Activated CD8-positive, alpha-beta T cell treated with anti-CD3 and anti-CD28 coated beads, Interleukin-2, amount 10 ng/mL, durations not matched to agents 7 days and 5 days (primary cell): ENCODE measurements around the gene SP140L. TPM values are rescaled to one million over a fixed set of nuclear protein-coding genes. Genes with fewer than 3 reads are reported as not detected.
A peak's percentile ranks its signal among the peaks of the same experiment; 100 is the strongest.

ENCODE experiments used
- ATAC-seq: fragments of 150-1000 bp; cut with Tn5 transposase; one replicate; pipeline ENCODE4 v1.10.0; 2021; ENCODE audit warnings: moderate library complexity
- CTCF ChIA-PET: fragments of 350-600 bp; sonication (Branson Sonifier 250); formaldehyde crosslinking; loops from one replicate; lab custom pipeline; 2021; ENCODE audit warnings: antibody characterized with exemption; lab: Charles Lee
- POLR2A ChIA-PET: fragments of 350-600 bp; sonication (Branson Sonifier 250); formaldehyde crosslinking; loops from one replicate; lab custom pipeline; 2021; ENCODE audit warnings: antibody characterized with exemption; lab: Charles Lee
- DNase-seq: peaks from one replicate; pipeline ENCODE4 v3.0.0-alpha.2; 2020
- H3K27ac Mint-ChIP-seq: one replicate; pipeline ENCODE4 v1.8.0; 2021; ENCODE audit warnings: mild to moderate bottlenecking, mixed read lengths
- H3K27me3 Mint-ChIP-seq: one replicate; pipeline ENCODE4 v1.8.0; 2021; ENCODE audit warnings: low read depth, mixed read lengths
- H3K36me3 Mint-ChIP-seq: one replicate; pipeline ENCODE4 v1.8.0; 2021; ENCODE audit warnings: low read depth, mixed read lengths
- H3K4me1 Mint-ChIP-seq: one replicate; pipeline ENCODE4 v1.8.0; 2021; ENCODE audit warnings: low read depth, mixed read lengths
- H3K4me3 Mint-ChIP-seq: one replicate; pipeline ENCODE4 v1.8.0; 2021; ENCODE audit warnings: mild to moderate bottlenecking, mixed read lengths
- H3K9me3 Mint-ChIP-seq: one replicate; pipeline ENCODE4 v1.8.0; 2022; ENCODE audit warnings: mixed read lengths; ENCODE audit not compliant: insufficient read depth
- total RNA-seq, 2 experiments: library from RNA; stranded (reverse); gene quantifications; one replicate each; pipeline ENCODE4 v1.2.3, GENCODE V29; 2021

Gene SP140L
- total RNA-seq, 2 experiments from 2014 or later, result 90.5 to 96.2 TPM

- peak; percentile 79 for ATAC-seq
- CTCF ChIA-PET, result interaction anchor here (1.0 kb wide), 1 partner anchor 89 kb away, joined by 3 read pairs; no protein-coding TSS in a partner anchor
- H3K4me3 Mint-ChIP-seq, result peak overlapping the region; percentile 99
Measured at GRCh38 chr2:230411570-230412370, 84.8 kb downstream of the SP140L start.

GRCh38 chr2:230412371-230412711 is 85.3 kb downstream of the SP140L start:
- H3K4me1 Mint-ChIP-seq, result peaks cover 77% of the 10 kb centered on the region
- H3K9me3 Mint-ChIP-seq, result no peaks in the 10 kb centered on the region
- POLR2A ChIA-PET, result interaction anchor here (0.6 to 6.0 kb wide), 7 partner anchors 50 to 193 kb away, joined by 4 to 40 read pairs (median 7); partner anchors contain the start of genes SP110, SP140 and SP140L
- DNase-seq (no peak), ATAC-seq (no peak)
- CTCF ChIA-PET, result interaction anchor here (1.0 kb wide), 1 partner anchor 90 kb away, joined by 3 read pairs; no protein-coding TSS in a partner anchor
- H3K27me3 Mint-ChIP-seq, result no peaks in the 10 kb centered on the region
- H3K27ac Mint-ChIP-seq, result peak overlapping the region; percentile 100
- peak overlapping the region; percentile 99 for H3K4me3 Mint-ChIP-seq
- peaks cover 27% of the 10 kb centered on the region for H3K36me3 Mint-ChIP-seq

More at GRCh38 chr2:230411570-230412370, 84.8 kb downstream of the SP140L start:
- POLR2A ChIA-PET, result interaction anchor here (0.6 to 6.0 kb wide), 9 partner anchors 50 to 193 kb away, joined by 3 to 40 read pairs (median 7); partner anchors contain the start of genes SP110, SP140 and SP140L
- peaks cover 32% of the 10 kb centered on the region for H3K36me3 Mint-ChIP-seq
- H3K27ac Mint-ChIP-seq, result peak overlapping the region; percentile 100
- H3K4me1 Mint-ChIP-seq, result peaks cover 82% of the 10 kb centered on the region
- H3K27me3 Mint-ChIP-seq, result no peaks in the 10 kb centered on the region
- peak; percentile 72 for DNase-seq
- H3K9me3 Mint-ChIP-seq, result no peaks in the 10 kb centered on the region

GRCh38 chr2:230412846-230413245 is 85.9 kb downstream of the SP140L start:
- H3K36me3 Mint-ChIP-seq, result peaks cover 28% of the 10 kb centered on the region
- DNase-seq (no peak), ATAC-seq (no peak)
- peak overlapping the region; percentile 100 for H3K27ac Mint-ChIP-seq
- H3K4me3 Mint-ChIP-seq, result peak overlapping the region; percentile 99
- no peaks in the 10 kb centered on the region for H3K9me3 Mint-ChIP-seq
- ChIA-PET CTCF (interaction anchor here (1.0 kb wide), 1 partner anchor 91 kb away, joined by 3 read pairs; no protein-coding TSS in a partner anchor), POLR2A (interaction anchor here (1.3 to 6.0 kb wide), 4 partner anchors 84 to 194 kb away, joined by 5 to 40 read pairs (median 9); partner anchors contain the start of genes SP110, SP140 and SP140L)
- H3K27me3 Mint-ChIP-seq, result no peaks in the 10 kb centered on the region
- peaks cover 73% of the 10 kb centered on the region for H3K4me1 Mint-ChIP-seq

- Mint-ChIP-seq H3K4me3 (peak overlapping the region; percentile 87), H3K4me1 (peaks cover 69% of the 10 kb centered on the region), H3K27me3 (no peaks in the 10 kb centered on the region), H3K9me3 (no peaks in the 10 kb centered on the region), H3K27ac (peak overlapping the region; percentile 100), H3K36me3 (peaks cover 28% of the 10 kb centered on the region)
- CTCF ChIA-PET, result no interaction called here
- no peak for DNase-seq
- POLR2A ChIA-PET, result interaction anchor here (1.2 to 6.0 kb wide), 2 partner anchors 85 to 194 kb away, joined by 3 to 40 read pairs; partner anchors contain the start of genes SP110 and SP140L
- ATAC-seq, result no peak
Measured at GRCh38 chr2:230413479-230413878, 86.5 kb downstream of the SP140L start.

GRCh38 chr2:230414302-230414701 is 87.3 kb downstream of the SP140L start:
- CTCF ChIA-PET, result interaction anchor here (1.4 kb wide), 1 partner anchor 86 kb away, joined by 5 read pairs; no protein-coding TSS in a partner anchor
- H3K36me3 Mint-ChIP-seq, result peaks cover 33% of the 10 kb centered on the region
- H3K27ac Mint-ChIP-seq, result peak overlapping the region; percentile 100
- H3K9me3 Mint-ChIP-seq, result no peaks in the 10 kb centered on the region
- no peak for DNase-seq
- ATAC-seq, result no peak
- no peaks in the 10 kb centered on the region for H3K27me3 Mint-ChIP-seq
- POLR2A ChIA-PET, result interaction anchor here (0.7 to 6.0 kb wide), 4 partner anchors 86 to 194 kb away, joined by 3 to 40 read pairs (median 4); partner anchors contain the start of genes SP110 and SP140L
- peak overlapping the region; percentile 87 for H3K4me3 Mint-ChIP-seq
- peaks cover 68% of the 10 kb centered on the region for H3K4me1 Mint-ChIP-seq

- Mint-ChIP-seq H3K4me1 (peaks cover 64% of the 10 kb centered on the region), H3K27ac (peak within 1 kb of the TSS; percentile 100), H3K27me3 (no peaks in the 10 kb centered on the region), H3K9me3 (no peaks in the 10 kb centered on the region), H3K36me3 (peaks cover 47% of the 10 kb centered on the region), H3K4me3 (peak within 1 kb of the TSS; percentile 87)
- CTCF ChIA-PET, result interaction anchor here (1.4 to 1.8 kb wide), 3 partner anchors 88 to 381 kb away, joined by 4 to 5 read pairs (median 5); no protein-coding TSS in a partner anchor
- DNase-seq (peak; percentile 91), ATAC-seq (peak; percentile 80)
- POLR2A ChIA-PET, result interaction anchor here (0.6 to 3.3 kb wide), 22 partner anchors 14 to 298 kb away, joined by 3 to 34 read pairs (median 3); partner anchors contain the start of genes SP110, SP140 and SP140L
Measured at GRCh38 chr2:230416061-230416721, 89.2 kb downstream of the SP140L start, which contains the start of gene SP100. Gene SP100 (plus strand): TSS chr2:230416201. CDS start chr2:230416297, 96 bp downstream.

- Mint-ChIP-seq H3K36me3 (peaks cover 58% of the 10 kb centered on the region), H3K27me3 (no peaks in the 10 kb centered on the region), H3K4me3 (peak overlapping the region; percentile 87), H3K27ac (peak overlapping the region; percentile 76), H3K4me1 (peaks cover 70% of the 10 kb centered on the region), H3K9me3 (no peaks in the 10 kb centered on the region)
- DNase-seq (no peak), ATAC-seq (no peak)
- ChIA-PET POLR2A (interaction anchor here (0.8 to 3.3 kb wide), 11 partner anchors 10 to 296 kb away, joined by 3 to 34 read pairs (median 5); partner anchors contain the start of genes SP110, SP140 and SP140L), CTCF (interaction anchor here (1.2 to 1.8 kb wide), 5 partner anchors 12 to 409 kb away, joined by 3 to 6 read pairs (median 4); no protein-coding TSS in a partner anchor)
Measured at GRCh38 chr2:230417436-230417835, 90.4 kb downstream of the SP140L start.

- Mint-ChIP-seq H3K36me3 (peaks cover 64% of the 10 kb centered on the region), H3K27ac (peak overlapping the region; percentile 83)
Measured at GRCh38 chr2:230418341-230419016, 91.5 kb downstream of the SP140L start.

GRCh38 chr2:230419181-230419580 is 92.2 kb downstream of the SP140L start:
- ATAC-seq, result no peak
- DNase-seq, result no peak
- H3K9me3 Mint-ChIP-seq, result no peaks in the 10 kb centered on the region
- ChIA-PET POLR2A (no interaction called here), CTCF (no interaction called here)
- H3K4me1 Mint-ChIP-seq, result peaks cover 67% of the 10 kb centered on the region
- peak overlapping the region; percentile 87 for H3K4me3 Mint-ChIP-seq
- no peaks in the 10 kb centered on the region for H3K27me3 Mint-ChIP-seq
- H3K27ac Mint-ChIP-seq, result peak overlapping the region; percentile 77
- H3K36me3 Mint-ChIP-seq, result peaks cover 68% of the 10 kb centered on the region

More at GRCh38 chr2:230418341-230419016, 91.5 kb downstream of the SP140L start:
- ATAC-seq, result no peak
- Mint-ChIP-seq H3K4me1 (peaks cover 67% of the 10 kb centered on the region), H3K9me3 (no peaks in the 10 kb centered on the region), H3K27me3 (no peaks in the 10 kb centered on the region), H3K4me3 (peak overlapping the region; percentile 87)
- CTCF ChIA-PET, result interaction anchor here (1.2 to 1.8 kb wide), 4 partner anchors 11 to 410 kb away, joined by 3 to 6 read pairs (median 4); no protein-coding TSS in a partner anchor
- POLR2A ChIA-PET, result interaction anchor here (0.6 to 3.3 kb wide), 7 partner anchors 9 to 296 kb away, joined by 3 to 34 read pairs (median 4); partner anchors contain the start of genes SP110 and SP140L
- no peak for DNase-seq

- no peak overlapping the region for H3K27ac Mint-ChIP-seq
- ChIA-PET POLR2A (interaction anchor here (1.4 kb wide), 1 partner anchor 9 kb away, joined by 3 read pairs; no protein-coding TSS in a partner anchor), CTCF (interaction anchor here (1.1 kb wide), 1 partner anchor 18 kb away, joined by 3 read pairs; no protein-coding TSS in a partner anchor)
- DNase-seq (no peak), ATAC-seq (no peak)
- H3K4me1 Mint-ChIP-seq, result peaks cover 79% of the 10 kb centered on the region
- peak overlapping the region; percentile 1 for H3K4me3 Mint-ChIP-seq
- H3K27me3 Mint-ChIP-seq, result no peaks in the 10 kb centered on the region
- no peaks in the 10 kb centered on the region for H3K9me3 Mint-ChIP-seq
- peaks cover 86% of the 10 kb centered on the region for H3K36me3 Mint-ChIP-seq
Measured at GRCh38 chr2:230422149-230422548, 95.2 kb downstream of the SP140L start.
